Measurements from ENCODE around the gene CTTNBP2NL. TPM values are rescaled to one million over a fixed set of nuclear protein-coding genes. Genes with fewer than 3 reads are reported as not detected.

The CTTNBP2NL gene, protein sequence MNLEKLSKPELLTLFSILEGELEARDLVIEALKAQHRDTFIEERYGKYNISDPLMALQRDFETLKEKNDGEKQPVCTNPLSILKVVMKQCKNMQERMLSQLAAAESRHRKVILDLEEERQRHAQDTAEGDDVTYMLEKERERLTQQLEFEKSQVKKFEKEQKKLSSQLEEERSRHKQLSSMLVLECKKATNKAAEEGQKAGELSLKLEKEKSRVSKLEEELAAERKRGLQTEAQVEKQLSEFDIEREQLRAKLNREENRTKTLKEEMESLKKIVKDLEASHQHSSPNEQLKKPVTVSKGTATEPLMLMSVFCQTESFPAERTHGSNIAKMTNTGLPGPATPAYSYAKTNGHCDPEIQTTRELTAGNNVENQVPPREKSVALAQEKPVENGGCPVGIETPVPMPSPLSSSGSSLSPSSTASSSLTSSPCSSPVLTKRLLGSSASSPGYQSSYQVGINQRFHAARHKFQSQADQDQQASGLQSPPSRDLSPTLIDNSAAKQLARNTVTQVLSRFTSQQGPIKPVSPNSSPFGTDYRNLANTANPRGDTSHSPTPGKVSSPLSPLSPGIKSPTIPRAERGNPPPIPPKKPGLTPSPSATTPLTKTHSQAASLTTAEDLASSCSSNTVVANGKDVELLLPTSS
- polyA plus RNA-seq (2014; cell fraction: cytosol; rRNA removed), result 8.8 and 9.4 TPM in 2 replicates
- 3.7 and 4.7 TPM in 2 replicates for polyA plus RNA-seq (2014; cell fraction: nucleus; rRNA removed)

DNA sequence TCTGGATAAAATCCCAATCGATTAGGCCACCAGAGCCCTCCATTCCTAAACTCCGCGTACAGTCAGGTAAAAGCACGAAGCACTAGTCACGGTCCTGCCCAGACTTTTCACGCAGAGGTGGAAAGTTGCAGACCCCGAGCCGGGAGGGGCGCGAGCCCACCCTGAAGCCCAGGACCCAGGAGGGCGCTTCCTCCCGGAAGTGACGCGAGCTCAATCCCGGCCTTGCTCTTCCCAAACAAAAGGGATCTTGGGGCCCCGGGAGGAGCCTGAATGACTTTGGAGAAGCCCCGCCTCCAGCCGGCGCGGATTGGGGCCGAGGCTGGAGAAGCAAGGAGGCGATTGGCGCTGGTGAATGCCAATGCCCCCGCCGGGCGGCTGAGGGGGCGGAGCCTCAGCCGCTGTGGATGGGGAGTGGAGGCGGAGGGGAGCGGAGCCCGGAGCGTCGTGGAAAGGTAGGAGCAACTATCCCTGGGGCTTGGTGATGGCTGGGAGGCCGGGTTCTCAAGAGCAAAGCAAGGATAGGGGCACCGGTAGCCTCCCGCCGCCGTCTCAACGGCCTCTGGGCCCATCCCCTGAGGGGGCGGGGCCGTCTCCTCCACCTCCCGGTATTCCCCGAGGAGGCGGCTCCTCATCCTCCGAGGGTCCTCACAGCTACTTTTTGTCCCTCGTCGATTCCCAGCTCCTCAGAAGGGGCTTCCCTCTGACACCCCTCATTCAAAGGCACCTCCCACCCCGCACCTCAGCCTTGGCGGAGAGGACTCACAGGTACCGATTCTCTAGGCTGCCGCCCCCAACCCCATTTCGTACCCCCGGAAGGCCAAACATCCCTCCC is at the start of gene CTTNBP2NL:
Gene CTTNBP2NL (plus strand): TSS at position 394 of the 832 bp plus-strand sequence. CDS start 19,952 bp downstream, outside the sequence.
- peak; percentile 98 for DNase-seq (ENCODE audit: low spot score)

DNA sequence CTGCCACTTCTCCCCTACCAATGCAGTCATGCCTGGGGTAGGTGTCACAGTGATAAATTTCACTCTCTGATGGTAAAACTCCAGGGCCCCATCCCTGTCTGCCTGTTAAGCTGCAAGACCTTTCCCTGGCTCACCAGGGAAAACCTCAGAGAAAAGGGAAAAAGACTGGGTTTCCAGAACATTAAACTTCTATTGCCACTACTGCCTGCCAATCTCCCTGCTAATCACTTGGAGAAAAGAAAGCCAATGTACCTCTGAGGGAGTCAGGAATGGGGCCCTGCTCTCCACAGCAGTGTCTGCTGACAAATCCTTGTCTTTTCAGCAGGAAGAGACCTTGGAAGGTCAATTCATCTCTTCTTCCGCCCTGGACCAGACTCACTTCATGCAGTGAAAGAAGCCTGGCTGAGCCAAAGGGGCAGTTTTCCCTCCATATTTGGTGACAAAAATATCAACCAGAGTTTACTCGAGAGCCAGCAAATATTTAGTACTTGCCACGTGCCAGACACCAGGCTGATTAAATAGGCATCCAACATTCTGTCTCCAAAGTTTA is 49.1 kb upstream of the CTTNBP2NL start:
- DNase-seq (ENCODE audit: low spot score), result no peak

DNA sequence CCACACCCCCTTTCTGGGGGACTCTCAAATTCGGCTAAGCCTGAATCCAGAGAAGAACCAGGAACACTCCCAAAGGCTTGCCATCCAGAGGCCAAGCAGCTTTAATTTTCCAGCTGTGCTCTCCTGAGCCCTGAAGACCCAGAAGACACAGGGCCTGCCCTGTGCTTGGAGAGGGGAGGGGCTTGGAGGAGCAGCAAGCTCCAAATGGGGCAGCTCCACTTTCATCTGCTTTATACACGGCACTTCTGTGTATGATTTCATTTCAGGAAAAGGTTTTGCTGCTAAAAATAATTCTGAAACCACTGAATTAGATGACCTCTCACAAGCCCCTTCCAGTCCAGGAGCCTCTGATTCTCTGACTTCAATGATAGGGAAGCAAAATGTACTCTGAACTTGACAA is 39.2 kb upstream of the CTTNBP2NL start:
- no peak for DNase-seq (ENCODE audit: low spot score)

DNA sequence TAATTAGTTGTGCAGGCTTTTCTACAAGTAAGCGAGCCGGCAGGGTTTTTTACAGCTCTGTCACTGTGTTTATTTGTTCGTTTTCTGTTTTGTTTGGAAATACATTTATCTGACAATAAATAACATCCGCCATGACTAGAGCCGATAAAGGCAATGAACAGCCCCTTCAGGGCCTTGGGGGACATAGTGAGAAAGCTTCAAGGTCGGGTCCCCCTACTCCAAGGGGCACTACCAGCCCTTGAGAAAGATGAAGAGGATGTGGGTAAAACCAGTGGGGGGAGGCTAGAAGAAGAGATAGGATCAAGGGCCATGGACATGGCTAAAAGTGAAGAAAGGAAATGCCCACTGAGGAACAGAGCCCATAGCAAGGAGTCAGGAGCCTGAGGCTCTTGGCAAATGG is 38.5 kb upstream of the CTTNBP2NL start:
- no peak for DNase-seq (ENCODE audit: low spot score)

DNA sequence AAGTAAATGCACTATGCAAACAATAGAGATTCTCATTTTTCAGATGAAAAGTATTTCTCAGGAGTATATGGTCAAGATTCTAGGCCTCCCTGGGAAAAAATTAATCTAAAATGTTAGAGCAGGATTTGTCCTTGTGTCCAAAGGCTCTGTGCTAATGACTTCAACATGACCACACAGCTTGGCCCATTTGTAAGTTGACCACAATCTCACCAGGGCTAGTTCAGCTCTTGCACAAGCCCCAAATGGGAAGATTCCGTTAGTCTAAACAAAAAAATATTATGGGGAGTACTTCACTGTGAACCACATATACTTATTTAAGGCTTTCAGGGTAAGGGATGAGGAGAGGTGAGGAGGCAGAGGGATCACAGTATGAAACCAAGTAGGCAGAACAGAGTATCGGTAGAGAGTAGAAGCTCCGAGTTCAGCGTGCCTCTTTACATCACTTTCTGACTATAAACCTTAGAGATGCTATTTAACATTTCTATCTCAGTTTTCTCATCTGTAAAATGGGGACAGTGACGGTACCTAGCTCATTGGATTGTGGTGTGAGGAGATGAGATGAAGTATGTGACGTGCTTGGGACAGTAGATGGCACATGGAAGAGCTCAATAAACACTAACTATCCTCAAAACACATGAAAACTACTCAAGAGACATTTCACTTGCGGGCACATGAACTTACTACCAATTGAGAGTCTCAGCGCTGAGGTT is 37.8 kb upstream of the CTTNBP2NL start:
- no peak for DNase-seq (ENCODE audit: low spot score)

DNA sequence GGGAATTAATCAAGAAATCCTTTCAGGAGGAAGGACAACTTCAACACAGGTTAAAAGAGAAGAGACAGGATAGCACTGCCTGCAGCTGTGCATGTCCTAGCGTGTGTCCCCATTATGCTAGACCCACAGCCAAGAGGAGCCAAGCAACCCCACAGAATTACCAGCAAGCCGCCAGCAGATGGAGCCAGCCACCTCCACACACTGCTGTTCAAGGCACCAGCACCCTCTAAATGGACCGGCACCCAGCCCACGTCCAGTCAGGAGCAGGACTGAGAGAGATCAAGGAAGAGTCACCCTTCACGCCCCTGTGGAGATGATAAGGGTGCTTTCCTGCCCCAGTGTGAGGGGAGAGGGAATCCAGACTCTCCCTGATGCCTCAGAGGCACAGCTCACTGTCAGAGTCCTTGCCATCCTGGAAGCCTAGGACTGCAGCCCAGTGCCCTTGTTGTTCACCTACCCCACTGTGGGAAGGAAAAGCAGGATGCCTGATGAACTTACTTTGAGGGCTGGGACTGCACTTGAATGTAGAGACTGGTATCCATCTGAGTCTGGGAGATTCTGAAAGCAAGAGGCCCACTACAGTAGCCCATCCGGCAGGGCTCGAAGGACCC is 37.1 kb upstream of the CTTNBP2NL start:
- DNase-seq (ENCODE audit: low spot score), result no peak

DNA sequence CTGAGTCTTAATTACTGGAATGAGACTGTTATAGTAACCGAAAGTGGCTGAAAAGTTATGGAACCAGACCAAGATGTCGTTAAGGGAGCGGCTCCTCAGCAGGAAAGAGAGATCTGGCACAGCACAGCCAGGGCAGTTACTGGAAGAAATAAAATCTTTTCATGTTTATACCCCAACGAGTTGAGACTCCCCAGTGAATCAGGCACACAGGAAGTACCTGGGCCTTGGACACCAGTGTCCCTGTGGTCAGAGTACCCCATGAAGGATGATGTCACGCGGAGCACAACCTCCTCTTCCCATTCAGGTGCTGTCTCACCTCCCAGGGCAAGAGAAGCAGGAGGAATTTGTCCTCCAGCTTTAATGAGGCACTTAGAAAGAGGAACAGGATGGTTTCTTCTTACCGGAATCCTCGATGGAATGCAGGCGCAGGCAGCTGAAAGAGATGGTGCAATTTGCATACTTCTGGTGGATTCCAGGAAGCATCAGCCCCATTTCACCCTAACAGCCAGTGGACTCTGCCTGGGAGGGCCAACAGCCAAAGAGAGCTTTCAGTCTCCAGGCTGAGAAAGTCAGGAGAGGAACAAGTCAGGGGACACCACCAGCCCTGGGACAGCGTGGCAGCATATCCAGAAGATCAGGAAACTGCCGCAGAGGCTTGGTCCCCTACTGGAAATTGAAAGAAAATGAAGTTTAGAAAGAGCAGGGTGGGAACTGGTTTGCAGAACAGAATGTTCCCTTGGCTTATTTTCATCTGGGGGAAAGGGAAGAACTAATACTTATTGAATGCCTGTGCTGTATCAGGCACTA is 35.9 kb upstream of the CTTNBP2NL start:
- no peak for DNase-seq (ENCODE audit: low spot score)

DNA sequence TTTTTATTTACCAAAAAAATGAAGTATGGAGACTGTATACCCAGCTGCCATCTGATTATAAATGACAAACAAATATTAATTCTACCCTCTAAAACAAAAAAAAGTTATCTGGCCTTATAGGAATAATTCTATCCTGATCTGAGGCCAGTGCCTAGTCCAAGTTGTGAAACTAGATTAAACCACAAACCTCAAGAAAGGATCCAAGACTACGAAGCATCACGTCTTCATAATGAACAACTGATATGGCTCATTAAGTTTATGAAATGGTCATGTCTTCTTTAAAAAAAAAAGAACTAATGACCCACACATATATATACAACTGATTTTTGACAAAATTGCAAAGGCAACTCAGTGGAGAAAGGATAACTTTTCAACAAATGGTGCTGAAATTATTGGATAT is 32.4 kb upstream of the CTTNBP2NL start:
- DNase-seq (ENCODE audit: low spot score), result no peak

DNA sequence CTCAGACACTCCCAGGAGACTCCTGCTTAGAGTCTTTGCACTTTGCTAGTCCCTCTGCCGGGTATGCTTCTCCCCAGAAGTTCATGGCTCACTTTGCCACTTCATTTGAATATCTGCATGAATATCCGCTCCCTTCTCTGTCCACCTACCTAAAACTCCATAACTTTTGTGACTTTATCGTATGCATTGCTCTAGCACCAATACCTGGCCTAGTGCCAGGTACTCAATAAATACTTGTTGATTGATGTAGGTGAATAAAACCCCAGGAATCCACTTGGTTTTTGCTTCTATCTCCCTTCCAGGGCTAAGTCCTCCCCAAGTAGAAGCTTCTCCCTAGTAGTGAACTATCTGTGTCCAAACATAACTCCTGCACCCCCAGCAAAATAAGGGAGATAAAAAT is 27.8 kb upstream of the CTTNBP2NL start:
- no peak for DNase-seq (ENCODE audit: low spot score)

DNA sequence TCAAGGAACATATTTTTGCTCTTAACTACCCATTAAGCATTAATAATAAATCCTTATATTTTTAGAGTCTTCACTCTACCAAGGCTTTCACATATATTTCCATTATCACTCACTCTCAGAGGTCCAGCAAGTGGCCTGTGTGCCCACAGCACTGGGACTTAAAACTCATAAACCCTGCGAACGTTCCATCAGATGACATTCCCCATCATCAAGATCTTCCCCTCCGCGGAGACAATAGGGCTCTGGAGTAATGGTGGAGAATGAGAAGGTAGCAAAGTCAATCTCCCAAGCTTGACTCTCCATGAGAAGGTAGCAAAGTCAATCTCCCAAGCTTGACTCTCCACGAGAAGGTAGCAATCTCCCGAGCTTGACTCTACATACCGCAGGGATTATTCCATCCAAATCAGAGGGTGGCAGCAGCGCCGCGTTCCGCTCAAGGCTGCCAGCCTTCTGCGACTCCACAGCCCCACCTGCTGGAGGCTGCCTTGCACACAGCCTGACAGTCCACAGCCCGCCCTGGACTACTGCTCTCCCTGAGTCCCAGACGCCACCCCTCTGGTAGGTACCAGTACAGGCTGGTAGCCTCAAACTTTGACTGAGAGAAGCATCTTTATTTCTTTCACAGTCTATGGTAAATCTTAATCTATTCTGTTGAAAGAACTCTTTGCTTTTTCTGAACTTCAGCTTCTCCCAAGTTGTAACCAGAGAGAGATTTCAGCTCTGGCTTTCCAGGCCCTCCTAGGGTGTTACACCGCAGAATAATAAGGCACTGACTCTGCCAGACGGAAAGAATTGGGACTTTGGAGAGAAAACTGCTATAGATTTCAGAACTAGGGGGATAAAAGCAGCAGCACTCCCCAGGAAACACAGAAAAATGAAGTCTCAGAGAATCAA is 26.4 kb upstream of the CTTNBP2NL start:
- DNase-seq (ENCODE audit: low spot score), result peak; percentile 76

DNA sequence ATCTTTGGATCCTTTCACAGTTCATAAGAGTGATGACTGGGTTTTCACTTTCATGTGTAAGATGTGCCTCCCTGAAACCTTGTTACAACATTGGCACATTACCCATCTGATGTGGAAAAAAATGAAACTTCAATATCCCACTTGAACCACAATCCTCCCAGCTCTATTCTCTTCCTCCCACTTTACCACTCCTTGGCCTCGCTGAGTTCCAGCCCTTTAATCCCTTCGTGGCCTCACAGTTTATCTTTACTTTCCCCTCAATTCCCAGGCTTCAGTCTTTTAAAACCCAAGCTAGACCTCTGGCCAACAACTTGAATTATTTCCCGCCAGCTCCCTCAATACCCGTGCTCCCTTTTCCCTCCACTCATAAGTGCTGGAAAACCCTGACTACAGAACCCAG is 25.0 kb upstream of the CTTNBP2NL start:
- no peak for DNase-seq (ENCODE audit: low spot score)

DNA sequence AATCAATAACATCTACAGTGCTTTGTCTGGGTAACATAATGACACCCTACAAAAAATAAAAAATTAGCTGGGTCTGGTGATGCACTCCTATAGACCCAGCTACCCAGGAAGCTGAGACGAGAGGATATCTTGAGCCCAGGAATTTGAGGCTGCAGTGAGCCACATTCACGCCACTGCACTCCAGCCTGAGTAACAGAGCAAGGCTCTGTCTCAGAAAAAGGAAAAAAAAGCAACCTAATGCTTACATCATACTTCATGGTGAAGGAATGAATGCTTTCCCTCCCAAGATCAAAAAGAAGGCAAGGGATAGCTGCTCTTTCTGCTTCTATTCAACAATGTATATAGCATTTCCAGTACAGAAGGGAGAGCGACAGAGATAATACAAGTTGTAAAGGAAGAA is 24.2 kb upstream of the CTTNBP2NL start:
- no peak for DNase-seq (ENCODE audit: low spot score)

DNA sequence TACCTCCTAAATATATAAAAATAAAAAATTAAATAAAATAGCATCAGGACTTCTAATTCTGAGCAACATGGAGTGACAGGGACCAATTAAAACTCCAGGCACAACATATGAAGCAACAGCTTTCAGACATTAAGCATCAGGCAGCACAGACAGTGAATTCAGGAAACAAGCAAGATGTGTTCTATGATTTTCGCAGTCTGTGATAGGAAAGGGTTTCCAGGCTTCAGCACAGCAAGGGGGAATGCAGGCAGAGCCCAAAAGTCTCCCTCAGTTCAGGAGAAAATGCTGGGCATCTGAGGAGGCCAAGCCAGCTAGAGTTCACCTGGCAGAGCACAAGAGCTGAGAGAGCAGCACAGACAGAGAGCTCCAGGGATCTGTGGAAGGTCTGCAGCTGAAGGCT is 22.2 kb upstream of the CTTNBP2NL start:
- no peak for DNase-seq (ENCODE audit: low spot score)

DNA sequence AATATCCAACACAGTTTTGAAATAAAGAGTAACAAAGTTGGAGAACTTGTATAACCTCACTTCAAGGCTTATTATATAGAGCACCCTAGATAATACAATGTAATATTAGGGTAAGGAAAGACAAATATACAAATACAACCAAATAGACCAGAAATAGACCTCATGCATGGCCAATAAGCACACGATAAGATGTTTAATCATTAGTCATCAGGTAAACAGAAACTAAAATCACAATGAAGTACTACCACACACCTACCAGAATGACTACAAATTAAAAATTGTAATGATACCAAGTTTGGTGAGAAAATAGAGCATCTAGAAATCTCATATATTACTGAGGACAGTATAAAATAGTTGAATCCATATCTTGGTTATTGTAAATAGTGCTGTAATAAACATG is 20.3 kb upstream of the CTTNBP2NL start:
- no peak for DNase-seq (ENCODE audit: low spot score)

DNA sequence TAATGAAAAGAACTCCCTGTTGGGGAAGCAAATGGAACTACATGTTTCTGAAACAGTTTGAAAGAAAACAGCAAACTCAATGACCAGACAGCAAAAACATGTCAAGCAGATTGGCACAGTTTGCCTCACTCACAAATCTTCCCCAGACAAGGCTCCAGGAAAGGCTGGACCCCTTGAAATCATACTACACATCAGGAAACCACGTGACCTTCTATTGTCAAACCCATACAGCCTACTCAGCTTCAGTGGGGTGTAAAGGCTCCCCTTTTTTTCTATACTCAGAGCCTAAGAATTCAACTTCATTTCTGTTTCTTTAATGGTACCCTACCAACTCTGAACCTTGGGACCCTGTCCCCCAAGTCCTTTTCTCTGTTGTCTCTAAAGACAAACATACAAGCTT is 15.7 kb upstream of the CTTNBP2NL start:
- DNase-seq (ENCODE audit: low spot score), result no peak

DNA sequence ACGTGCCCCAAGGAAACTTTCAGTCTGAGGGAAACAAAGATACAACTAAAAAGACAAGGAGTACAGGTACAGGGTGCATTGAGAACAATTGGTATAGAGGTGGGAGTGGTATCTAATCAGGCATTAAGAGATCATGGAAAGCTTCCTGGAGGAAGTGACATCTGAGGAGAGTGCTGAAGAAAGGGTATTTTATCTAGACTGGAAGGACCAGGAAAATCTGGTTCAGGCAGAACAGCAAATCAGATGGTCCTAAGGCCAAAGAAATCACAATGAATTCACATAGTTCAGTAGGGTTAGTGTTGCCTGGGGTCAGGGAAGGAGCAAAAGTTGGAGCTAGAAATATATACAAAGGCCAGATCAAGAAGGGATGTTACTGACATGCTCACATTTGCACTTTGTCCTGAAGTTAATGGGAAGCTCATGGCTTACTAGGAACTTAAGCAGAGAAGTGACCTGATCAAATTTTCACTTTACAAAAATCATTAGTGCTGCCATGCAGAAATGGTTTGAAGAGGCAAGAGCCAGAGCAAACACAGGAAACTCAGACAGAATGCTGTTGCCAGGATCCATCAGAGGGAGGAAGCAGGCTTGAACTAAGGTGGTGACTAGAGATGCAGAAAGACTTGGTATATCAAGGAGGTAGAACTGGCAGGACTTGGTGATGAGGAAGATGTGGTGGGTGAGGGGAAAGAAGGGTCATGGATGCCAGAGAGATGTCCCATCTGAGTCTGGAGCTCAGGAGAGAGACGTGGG is 14.5 kb upstream of the CTTNBP2NL start:
- DNase-seq (ENCODE audit: low spot score), result no peak

DNA sequence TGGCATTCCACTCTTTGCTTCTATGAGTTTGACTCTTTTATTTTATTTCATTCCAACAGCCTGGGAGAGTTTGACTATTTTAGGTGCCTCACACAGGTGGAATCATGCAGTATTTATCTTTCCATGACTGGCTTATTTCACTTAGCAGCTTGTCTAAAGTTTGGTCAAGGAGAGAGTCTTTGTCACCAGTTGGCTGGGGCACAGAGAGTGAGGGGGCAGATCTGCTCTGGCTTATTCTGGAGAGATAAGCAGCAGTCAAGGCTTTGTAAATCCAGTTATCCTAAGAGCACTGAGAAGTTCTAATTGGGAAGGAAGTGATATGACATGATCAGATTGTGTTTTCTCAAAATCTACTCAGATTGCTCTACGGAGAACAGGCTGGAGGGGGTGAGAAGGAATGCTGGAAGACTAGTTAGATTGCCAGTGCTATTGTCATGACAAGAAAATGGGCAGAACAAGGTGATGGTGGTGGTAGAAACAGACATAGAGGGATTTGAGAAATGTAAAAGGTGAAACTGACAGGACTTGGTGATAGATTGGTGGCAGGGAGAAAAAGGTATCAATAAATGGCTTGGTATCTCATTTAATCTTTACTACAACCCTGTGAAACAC is 12.1 kb upstream of the CTTNBP2NL start:
- DNase-seq (ENCODE audit: low spot score), result no peak
